GM23248 (cell line): ENCODE results near the gene TBK1.

Source experiments
- EZH2 ChIP-seq: fragments of 200-600 bp; sonication (generic); IDR thresholded peaks from 2 replicates; pipeline ENCODE4 v1.6.1; 2018; ENCODE audit warnings: antibody characterized with exemption, mild to moderate bottlenecking; ENCODE audit not compliant: insufficient read depth, poor library complexity, severe bottlenecking
- EZH2phosphoT487 ChIP-seq: fragments of 200-600 bp; sonication (generic); IDR thresholded peaks from 2 replicates; pipeline ENCODE4 v1.6.1; 2018; ENCODE audit warnings: antibody characterized with exemption, moderate library complexity, mild to moderate bottlenecking, low read depth; ENCODE audit not compliant: insufficient read depth

- no peak for TF ChIP-seq EZH2phosphoT487
- TF ChIP-seq EZH2 = no peak
Observed at GRCh38 chr12:64419696-64420095, 32.2 kb upstream of the TBK1 start.
